K562 (cell line): Measurements from ENCODE around the gene DOCK3. TPM values are rescaled to one million over a fixed set of nuclear protein-coding genes. Genes with fewer than 3 reads are reported as not detected.

Source experiments
- ATAC-seq: fragments of 200-7000 bp; cut with Tn5 transposase; 3 replicates; pipeline ENCODE4 v1.9.1; 2020; ENCODE audit warnings: moderate library complexity
- BruUV-seq: library from RNA; stranded (reverse); fragments of 400-500 nt; replicated peaks from 2 replicates; lab custom pipeline; 2021; lab: Mats Ljungman, UMichigan
- CTCF ChIA-PET: fragments of 300-600 bp; formaldehyde crosslinking; extraction: SDS; loops from one replicate; lab custom pipeline; 2021; ENCODE audit warnings: low intra/inter-chr PET ratio; lab: Yijun Ruan, JAX
- POLR2A ChIA-PET: fragments of 300-600, 350-650 bp; sonication (Branson Sonifier 250); formaldehyde crosslinking; extraction: SDS; loops from one replicate; lab custom pipeline; 2021; ENCODE audit warnings: antibody characterized with exemption, inconsistent platforms; lab: Yijun Ruan, JAX
- DNase-seq, 4 experiments: peaks; one replicate each; pipeline versions ENCODE4 v3.0.0 to v3.0.0-alpha.2; 2011 to 2018; ENCODE audit warnings: low spot score in 3 of 4, mixed read lengths in 3 of 4; ENCODE audit errors: extremely low read depth in 1 of 4
- FAIRE-seq: peaks from 2 replicates; lab custom pipeline; 2011; peaks lifted over from hg19 to GRCh38; lab: Jason Lieb, UNC
- H2AFZ ChIP-seq: 2 replicates; pipeline ENCODE4 v1.6.0; 2011; ENCODE audit warnings: low read depth, low read length, control low read depth, inconsistent platforms
- H3K27ac ChIP-seq: fragments of 200-600 bp; 3 replicates; pipeline ENCODE4 v1.8.0; 2011; ENCODE audit warnings: low read depth, mild to moderate bottlenecking, control low read depth, inconsistent platforms, low read length, moderate library complexity, mixed read lengths; ENCODE audit errors: extremely low read depth
- H3K27me3 ChIP-seq, 2 experiments: fragments of 300-600 bp in 1 of 2; 2 replicates in 1 of 2; 3 replicates in 1 of 2; pipeline versions ENCODE4 v1.6.0 to v1.8.0; 2011; ENCODE audit warnings: inconsistent platforms in 2 of 2, low read length in 2 of 2, mild to moderate bottlenecking in 1 of 2, mixed read lengths in 1 of 2, moderate library complexity in 1 of 2; ENCODE audit not compliant: control insufficient read depth in 2 of 2, insufficient read depth in 2 of 2
- H3K36me3 ChIP-seq: fragments of 300-600 bp; 3 replicates; pipeline ENCODE4 v1.8.0; 2011; ENCODE audit warnings: mild to moderate bottlenecking, low read length, inconsistent platforms; ENCODE audit not compliant: control insufficient read depth, insufficient read depth
- H3K4me1 ChIP-seq, 2 experiments: fragments of 200-600 bp in 1 of 2; replicated peaks in 1 of 2; 2 replicates in 1 of 2; 3 replicates in 1 of 2; pipeline versions ENCODE4 v1.5.1 to v1.8.0; 2011; ENCODE audit warnings: inconsistent platforms in 2 of 2, low read length in 2 of 2, mild to moderate bottlenecking in 1 of 2, mixed read lengths in 1 of 2, moderate library complexity in 1 of 2; ENCODE audit not compliant: control insufficient read depth in 2 of 2, insufficient read depth in 2 of 2
- H3K4me2 ChIP-seq: 2 replicates; pipeline ENCODE4 v1.6.1; 2011; ENCODE audit warnings: low read length, control low read depth, inconsistent platforms, mixed read lengths; ENCODE audit not compliant: insufficient read depth
- H3K4me3 ChIP-seq: fragments of 200-600 bp; sonication (generic), shearing (Covaris generic); 2 replicates; pipeline ENCODE4 v1.5.1; 2016; ENCODE audit warnings: control low read depth, inconsistent platforms
- H3K79me2 ChIP-seq: fragments of 200-600 bp; 3 replicates; pipeline ENCODE4 v1.8.0; 2011; ENCODE audit warnings: low read length, inconsistent platforms; ENCODE audit not compliant: control insufficient read depth, insufficient read depth
- H3K9ac ChIP-seq, 2 experiments: 2 replicates each; pipeline versions ENCODE4 v1.6.0 to v1.6.1; 2011; ENCODE audit warnings: low read depth in 2 of 2, low read length in 2 of 2, control low read depth in 1 of 2, inconsistent platforms in 1 of 2, mild to moderate bottlenecking in 1 of 2, mixed read lengths in 1 of 2; ENCODE audit not compliant: insufficient read depth in 1 of 2
- H3K9me1 ChIP-seq: one replicate; pipeline ENCODE4 v1.6.0; 2011; ENCODE audit warnings: inconsistent platforms, mild to moderate bottlenecking, low read length, moderate library complexity; ENCODE audit not compliant: control insufficient read depth, insufficient read depth
- H3K9me3 ChIP-seq: replicated peaks from 2 replicates; pipeline ENCODE4 v1.5.1; 2011; ENCODE audit warnings: low read depth, low read length, inconsistent platforms; ENCODE audit not compliant: control insufficient read depth, insufficient read depth
- H4K20me1 ChIP-seq: replicated peaks from 2 replicates; pipeline ENCODE4 v1.6.1; 2011; ENCODE audit warnings: low read length, inconsistent platforms, mixed read lengths; ENCODE audit not compliant: control insufficient read depth, insufficient read depth
- CCAR2 ChIP-seq: fragments of 200-400 bp; formaldehyde crosslinking; IDR thresholded peaks from 2 replicates; pipeline ENCODE4 v1.6.1; 2017; ENCODE audit warnings: mild to moderate bottlenecking, low read depth, low read length
- DIDO1 ChIP-seq: fragments of 450-650 bp; IDR thresholded peaks from 2 replicates; pipeline ENCODE4 v1.6.1; 2016; ENCODE audit warnings: low read depth, missing biosample characterization, missing genetic modification characterization
- GATAD2A ChIP-seq: fragments of 450-650 bp; IDR thresholded peaks from 2 replicates; pipeline ENCODE4 v1.6.1; 2017
- JUNB ChIP-seq: fragments of 450-650 bp; formaldehyde crosslinking; conservative IDR thresholded peaks from 2 replicates; pipeline ENCODE4 v1.4.0; 2020; ENCODE audit warnings: mild to moderate bottlenecking
- PHF21A ChIP-seq: fragments of 450-650 bp; IDR thresholded peaks from 2 replicates; pipeline ENCODE4 v1.6.1; 2017; ENCODE audit warnings: low read depth, borderline replicate concordance
- SNIP1 ChIP-seq: fragments of 450-650 bp; IDR thresholded peaks from 2 replicates; pipeline ENCODE4 v1.7.1; 2017; ENCODE audit warnings: low read depth, mild to moderate bottlenecking
- TCFL5 ChIP-seq: fragments of 250-450 bp; sonication (Bioruptor Pico); conservative IDR thresholded peaks from 2 replicates; pipeline ENCODE4 v1.6.1; 2021; ENCODE audit warnings: mild to moderate bottlenecking, moderate library complexity, matching md5 sums
- ZBTB2 ChIP-seq: fragments of 450-650 bp; IDR thresholded peaks from 2 replicates; pipeline ENCODE4 v1.6.1; 2016; ENCODE audit warnings: antibody characterized with exemption
- ZNF551 ChIP-seq: fragments of 250-450 bp; sonication (Bioruptor Pico); IDR thresholded peaks from 2 replicates; pipeline ENCODE4 v1.5.0; 2021; ENCODE audit warnings: mild to moderate bottlenecking, moderate library complexity
- WGBS: fragments of 100-300 bp; shearing (Covaris generic); methylation state at CpG from one replicate; pipeline ENCODE4 v1.1.6; 2016; ENCODE audit warnings: low coverage, mixed read lengths; ENCODE audit not compliant: insufficient coverage; ENCODE audit errors: missing lambda C conversion rate; 5-methylcytosine and 5-hydroxymethylcytosine counted together
- in situ Hi-C: fragments of 300-500 bp; cut with MboI; formaldehyde crosslinking; loops from 4 replicates; pipeline ENCODE4 v1.15.0; 2018; ENCODE audit warnings: inconsistent platforms, mixed read lengths
- intact Hi-C: fragments of 100-400 bp; cut with micrococcal nuclease; formaldehyde crosslinking; loops from 2 replicates; pipeline ENCODE4 v1.14.2; 2022
- polyA plus RNA-seq, 8 experiments: library from polyadenylated mRNA; depleted of rRNA in 4 of 8; stranded (reverse) in 5 of 8; unstranded in 3 of 8; fragments of >200 nt; fragmentation: Nextera tagmentation in 2 of 8; fragmentation: Illumina TruSeq in 1 of 8; extraction: Ambion mirVana in 2 of 8; extraction: Trizol in 1 of 8; gene quantifications; 2 replicates each; pipeline versions ENCODE4 v1.2.1 to v1.2.3, GENCODE V29; 2011 to 2014; ENCODE audit warnings: inconsistent platforms in 1 of 8, missing spikeins in 1 of 8
- total RNA-seq, 7 experiments: library from RNA; depleted of rRNA in 6 of 7; stranded (reverse); fragments of >200 nt in 6 of 7; fragmentation: Illumina TruSeq in 2 of 7; extraction: Trizol in 2 of 7; gene quantifications; 2 replicates each; pipeline versions ENCODE4 v1.2.1 to v1.2.3, GENCODE V29; 2011 to 2021; ENCODE audit warnings: low replicate concordance in 1 of 7

Gene DOCK3
- total and polyA plus RNA-seq, 9 of the 15 experiments (the other 6 are each of a cell fraction or from before 2014, with no cell fraction given) = under 0.01 to 0.03 (median 0.01) TPM; not detected in 4

- WGBS = 2% methylated on average over 7 of the region's 8 CpGs
- Histone ChIP-seq H3K4me2 (no peak overlapping the region), H3K79me2 (no peaks in the 10 kb centered on the region), H3K27me3 (no peaks in the 10 kb centered on the region), H3K9ac (no peak overlapping the region), H3K9me3 (no peaks in the 10 kb centered on the region), H3K9me1 (no peaks in the 10 kb centered on the region), H3K36me3 (no peaks in the 10 kb centered on the region), H3K27ac (no peak overlapping the region), H3K4me1 (no peaks in the 10 kb centered on the region), H3K4me3 (no peak overlapping the region), H2AFZ (no peak overlapping the region), H4K20me1 (no peaks in the 10 kb centered on the region)
- POLR2A ChIA-PET = no interaction called here
- intact Hi-C loops (no loop called here), in situ Hi-C loops (no loop called here)
- DNase-seq = no peak
- FAIRE-seq = no peak
- no peak for ATAC-seq
- no peak for TF ChIP-seq GATAD2A
- no peak for TF ChIP-seq DIDO1 (tag)
- no peak for TF ChIP-seq TCFL5
- no peak for TF ChIP-seq JUNB
- TF ChIP-seq SNIP1 = no peak
- no peak for TF ChIP-seq CCAR2
- no peak for TF ChIP-seq ZNF551
- no peak for TF ChIP-seq ZBTB2
- TF ChIP-seq PHF21A = no peak
- BruUV-seq = no TSS peak
- CTCF ChIA-PET = no interaction called here
Observed at GRCh38 chr3:51145811-51146585, 471.3 kb downstream of the DOCK3 start.
